ENCODE data around the gene EEFSEC.

EEFSEC gene

DNA sequence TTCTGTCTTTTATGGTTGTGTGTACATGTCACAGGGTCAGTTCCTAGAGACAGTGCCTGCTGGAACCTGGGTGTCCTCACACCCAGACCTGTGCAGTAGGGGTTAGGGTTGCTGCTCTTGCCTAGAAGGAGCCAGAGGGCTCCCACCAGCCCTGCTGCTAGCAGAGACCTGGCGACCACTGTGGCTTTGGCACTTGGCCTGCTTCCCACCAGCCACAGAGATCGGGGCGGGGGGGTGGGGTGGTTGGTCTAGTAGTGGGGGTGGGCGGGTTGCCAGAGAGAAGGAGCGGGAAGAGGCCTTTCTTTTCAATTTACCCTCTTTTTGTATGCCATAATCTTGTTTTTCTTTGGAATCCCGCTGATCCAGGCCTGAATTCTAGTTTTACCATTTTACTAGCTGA, 29.4 kb downstream of the EEFSEC start:
- no peak for DNase-seq (ENCODE audit: low read depth, low spot score)

- no peak for DNase-seq (ENCODE audit: low read depth, low spot score)
These were observed 32.6 kb downstream of the EEFSEC start for GRCh38 chr3:128185630-128186447.

DNA sequence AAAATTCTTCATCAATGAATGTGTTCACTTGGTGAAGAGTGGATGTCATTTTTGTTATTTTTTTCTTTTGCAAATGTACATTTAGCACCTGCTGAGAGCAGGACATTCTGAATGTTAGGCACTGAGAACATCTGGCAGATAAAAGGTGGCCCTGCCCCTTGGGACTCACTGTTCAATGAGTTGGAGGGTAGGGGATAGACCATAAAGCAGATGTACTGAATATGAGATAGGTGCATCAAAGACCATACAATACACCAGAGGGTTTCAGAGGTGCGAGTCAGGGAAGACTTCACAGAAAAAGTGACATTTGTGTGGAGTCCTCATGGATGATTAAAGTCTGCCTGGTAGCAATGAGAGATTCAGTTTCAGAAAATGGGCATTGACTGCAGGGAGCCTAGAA, 34.2 kb downstream of the EEFSEC start:
- DNase-seq (ENCODE audit: low read depth, low spot score), result no peak

- DNase-seq (ENCODE audit: low read depth, low spot score), result no peak
These were observed 35.0 kb downstream of the EEFSEC start for GRCh38 chr3:128188326-128188725.

DNA sequence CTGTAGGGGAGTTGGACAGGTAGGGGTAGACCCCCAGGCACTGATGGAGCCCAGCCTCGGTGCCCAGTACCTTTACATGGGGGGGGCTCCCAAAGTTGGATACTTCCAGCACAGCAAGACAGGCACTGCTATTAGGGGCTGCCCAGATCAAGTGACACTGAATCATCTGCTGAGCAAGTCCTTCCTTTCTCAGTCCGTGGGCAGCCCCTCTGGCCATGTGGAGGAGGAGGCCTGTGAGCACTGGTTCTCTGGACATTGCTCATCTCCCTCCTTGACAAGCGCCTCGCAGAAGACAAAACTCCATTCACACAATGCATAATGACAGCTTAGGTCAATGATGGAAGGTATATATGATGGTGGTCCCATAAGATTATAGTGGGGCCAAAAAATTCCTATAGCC, 35.7 kb downstream of the EEFSEC start:
- no peak for DNase-seq (ENCODE audit: low read depth, low spot score)

DNA sequence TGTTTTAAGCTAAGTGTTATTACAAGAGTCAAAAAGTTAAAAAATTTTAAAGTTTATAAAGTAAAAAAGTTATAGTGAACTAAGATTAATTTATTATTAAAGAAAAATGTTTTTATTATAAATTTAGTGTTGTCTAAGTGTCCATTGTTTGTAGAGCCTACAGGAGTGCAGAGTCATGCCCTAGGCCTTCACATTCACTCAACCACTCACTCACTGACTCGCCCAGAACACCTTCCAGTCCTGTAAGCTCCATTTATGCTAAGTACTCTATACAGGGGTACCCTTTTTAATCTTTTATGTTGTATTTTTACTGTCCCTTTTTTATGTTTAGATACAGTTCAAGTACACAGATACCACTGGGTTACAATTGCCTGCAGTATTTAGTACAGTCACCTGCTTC, 37.2 kb downstream of the EEFSEC start:
- DNase-seq (ENCODE audit: low read depth, low spot score), result no peak

DNA sequence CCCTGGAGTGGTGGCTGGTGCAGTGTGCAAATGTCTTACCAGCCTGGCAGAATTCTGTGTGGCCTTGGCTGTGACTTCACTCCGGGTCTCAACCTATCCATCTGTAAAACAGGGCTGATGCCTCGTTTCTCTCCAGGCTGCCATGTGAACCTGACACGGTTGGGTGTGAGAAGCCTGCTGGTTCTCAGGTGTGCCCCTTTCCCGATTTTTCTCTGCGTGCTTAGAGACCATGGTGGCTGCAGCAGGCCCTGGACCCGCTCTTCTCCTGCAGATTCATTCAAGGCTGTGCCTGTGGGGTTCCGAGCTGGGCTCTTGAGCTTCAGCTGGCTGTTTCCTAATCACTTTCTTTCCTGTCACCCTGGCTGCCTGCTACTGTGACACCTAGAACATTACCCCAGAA, 38.9 kb downstream of the EEFSEC start:
- DNase-seq (ENCODE audit: low read depth, low spot score), result no peak

DNA sequence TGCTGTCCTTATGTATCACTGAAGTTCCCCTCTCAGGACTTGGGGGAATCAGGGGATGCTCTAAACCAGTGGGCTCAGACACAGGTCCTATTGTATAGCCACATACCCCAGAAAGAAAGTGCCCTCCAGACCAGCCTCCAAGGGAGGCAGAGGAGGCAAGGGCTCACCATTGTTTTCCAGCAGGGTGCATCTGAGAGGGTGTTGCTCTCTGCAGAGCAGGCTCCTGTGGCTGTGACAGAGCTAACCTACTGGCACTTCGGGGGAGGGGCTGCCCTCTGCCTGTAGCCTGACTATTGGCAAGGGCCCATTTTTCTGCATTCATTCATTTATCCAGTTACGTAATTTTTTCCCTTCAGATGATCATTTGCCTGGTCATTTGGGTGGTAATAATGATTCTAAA, 39.9 kb downstream of the EEFSEC start:
- DNase-seq (ENCODE audit: low read depth, low spot score), result no peak

DNA sequence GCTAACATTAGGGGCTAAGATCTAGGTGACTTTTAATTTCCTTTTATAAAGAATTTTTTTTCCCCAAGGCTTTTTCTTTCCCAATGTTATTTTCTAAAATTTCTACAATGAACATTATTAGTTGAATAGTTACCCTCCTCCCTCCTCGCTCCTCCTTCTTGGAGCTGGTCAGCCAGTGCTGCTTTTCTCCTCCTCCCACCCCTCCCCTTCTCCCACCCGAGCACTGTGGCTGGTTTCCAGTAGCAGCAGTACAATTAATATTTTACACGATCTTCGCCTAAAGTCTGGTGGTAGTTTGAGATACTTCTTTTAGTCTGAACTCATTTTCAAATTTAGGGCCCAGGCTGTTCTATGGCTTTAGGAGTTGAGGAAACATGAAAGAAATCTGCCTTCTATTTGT, 41.6 kb downstream of the EEFSEC start:
- no peak for DNase-seq (ENCODE audit: low read depth, low spot score)

- no peak for DNase-seq (ENCODE audit: low read depth, low spot score)
These were observed 42.1 kb downstream of the EEFSEC start for GRCh38 chr3:128195369-128195768.

DNA sequence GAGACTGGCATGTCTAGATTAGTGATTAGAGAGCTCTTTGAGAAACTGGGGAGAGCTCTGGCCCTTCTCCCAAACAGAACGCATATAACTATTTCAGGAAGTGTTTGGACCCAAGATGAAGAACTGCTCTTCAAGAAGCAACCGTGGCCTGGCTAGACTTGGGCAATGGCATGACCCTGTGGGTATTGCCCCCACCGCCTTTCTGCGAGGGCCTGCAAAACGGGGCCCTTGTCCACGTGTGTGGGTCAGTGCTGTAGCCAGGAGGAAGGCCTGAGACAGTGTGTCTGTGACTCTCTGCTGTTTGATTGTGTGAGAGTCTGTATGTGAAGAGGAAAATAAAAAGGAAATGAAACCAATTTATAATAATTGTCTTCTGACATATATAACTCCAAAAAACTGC, 42.5 kb downstream of the EEFSEC start:
- DNase-seq (ENCODE audit: low read depth, low spot score), result no peak

- DNase-seq (ENCODE audit: low read depth, low spot score), result no peak
These were observed 43.4 kb downstream of the EEFSEC start for GRCh38 chr3:128196647-128197046.

DNA sequence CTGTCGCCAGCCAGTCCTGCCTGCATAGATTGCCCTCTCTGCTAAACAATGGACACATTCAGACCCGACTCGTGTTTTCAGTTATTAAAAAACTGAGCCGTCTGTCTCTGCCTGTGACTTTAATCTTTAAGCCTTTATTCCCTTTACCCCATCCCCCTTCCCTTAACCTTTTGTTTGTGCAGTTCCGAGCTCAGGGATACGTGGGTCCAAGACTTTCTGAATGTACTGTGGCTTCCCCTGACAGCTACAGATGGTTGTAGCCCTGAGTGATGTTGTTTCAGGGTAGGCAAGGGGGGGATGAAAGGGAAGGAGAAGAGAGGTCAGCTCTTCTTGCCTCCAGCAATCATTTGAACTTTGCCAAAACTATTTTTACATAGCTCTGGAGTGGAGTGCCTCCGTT, 44.6 kb downstream of the EEFSEC start:
- no peak for DNase-seq (ENCODE audit: low read depth, low spot score)

GRCh38 chr3:128198313-128198712, 45.0 kb downstream of the EEFSEC start:
- DNase-seq (ENCODE audit: low read depth, low spot score), result no peak

GRCh38 chr3:128199110-128199509, 45.8 kb downstream of the EEFSEC start:
- no peak for DNase-seq (ENCODE audit: low read depth, low spot score)

DNA sequence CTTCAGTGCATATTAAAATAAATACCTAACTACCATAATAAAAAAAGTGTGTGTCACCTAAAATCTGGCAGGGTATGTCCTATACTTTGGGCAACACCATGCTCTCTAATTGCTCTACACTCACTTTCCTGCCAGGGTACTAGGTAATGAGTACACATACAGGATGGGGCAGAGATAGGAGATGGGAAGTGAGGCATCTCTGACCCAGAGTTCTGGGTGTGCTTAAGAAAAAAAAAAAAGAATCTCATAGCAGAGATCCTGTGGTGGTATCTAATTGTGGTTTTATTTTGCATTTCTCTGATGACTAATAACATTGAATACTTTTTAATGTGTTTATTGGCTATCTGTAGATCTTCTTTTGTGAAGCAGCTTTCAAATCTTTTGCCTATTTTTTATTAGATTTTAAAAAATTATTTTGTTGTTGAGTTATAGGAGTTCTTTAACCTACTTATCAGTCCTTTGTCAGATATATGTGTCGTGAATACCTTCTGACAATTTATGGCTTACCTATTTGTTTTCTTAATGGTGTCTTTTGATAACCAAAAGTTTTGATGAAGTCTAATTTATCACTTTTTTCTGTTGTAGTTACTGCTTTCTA, 48.0 kb downstream of the EEFSEC start:
- DNase-seq (ENCODE audit: low read depth, low spot score), result no peak

DNA sequence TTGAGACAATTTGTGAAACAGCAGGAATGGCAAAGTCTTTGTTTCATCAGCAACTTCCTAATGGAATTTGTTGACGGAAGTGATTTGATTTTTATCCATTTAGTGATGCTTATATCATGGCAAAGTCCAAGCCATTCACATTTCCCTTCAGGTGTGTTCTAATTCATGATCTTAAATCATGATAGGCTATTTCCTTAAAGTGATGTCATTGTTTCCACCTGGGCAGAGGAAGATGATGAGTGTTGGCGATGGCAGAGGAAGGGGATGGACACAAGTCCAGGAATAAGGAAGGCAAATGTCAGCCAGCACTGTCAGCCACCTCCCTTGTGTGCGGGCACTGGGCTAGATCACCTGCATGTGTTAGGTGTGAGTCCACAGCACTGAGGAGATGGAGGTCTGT, 49.9 kb downstream of the EEFSEC start:
- DNase-seq (ENCODE audit: low read depth, low spot score), result no peak

DNA sequence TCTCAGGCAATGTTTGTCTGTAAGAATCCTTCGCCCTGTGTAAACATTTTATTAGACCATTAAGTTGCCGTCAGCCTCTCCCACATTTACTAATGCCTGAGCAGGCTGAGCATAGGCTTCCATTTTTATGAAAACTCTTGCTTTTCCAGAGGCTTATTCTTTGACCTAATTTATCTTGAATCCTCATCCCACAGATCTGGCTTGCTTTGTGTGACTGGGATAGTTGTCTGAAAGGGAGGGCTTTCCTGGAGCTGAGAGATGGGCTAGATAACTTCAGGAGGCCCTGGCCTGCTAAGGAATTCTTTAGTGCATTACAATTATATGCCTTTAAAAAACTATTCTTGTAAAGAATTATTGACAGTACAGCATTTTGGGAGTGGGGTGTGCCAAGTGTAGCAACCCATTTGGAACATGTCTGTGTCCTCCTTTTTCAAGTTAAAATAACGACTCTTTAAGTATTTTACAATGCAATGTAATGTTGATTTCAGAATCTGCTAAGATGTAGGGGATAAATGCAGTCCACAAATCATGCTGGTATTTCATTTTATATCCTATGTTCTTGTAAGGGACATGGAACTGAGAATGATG, 52.4 kb downstream of the EEFSEC start:
- DNase-seq (ENCODE audit: low read depth, low spot score), result no peak

DNA sequence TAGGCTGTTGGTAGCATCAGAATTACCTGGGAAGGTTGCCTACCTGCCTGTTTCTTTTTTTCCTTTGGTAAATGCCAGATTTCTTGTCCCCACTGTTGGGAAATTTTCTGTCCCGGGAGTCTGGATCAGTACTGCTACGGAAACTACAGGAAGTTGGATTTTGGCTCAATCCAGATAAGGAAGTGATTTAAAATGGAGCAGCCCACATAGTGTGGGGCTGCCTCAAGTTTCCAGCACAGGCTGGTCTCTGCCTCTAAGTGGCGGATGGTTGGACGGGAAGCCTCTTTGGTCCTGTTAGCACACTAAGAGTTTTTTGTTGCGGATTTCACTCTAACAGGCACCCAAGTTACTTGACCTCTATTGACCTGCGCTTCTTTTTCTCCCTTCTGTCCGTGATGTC, 54.7 kb downstream of the EEFSEC start:
- no peak for DNase-seq (ENCODE audit: low read depth, low spot score)

DNA sequence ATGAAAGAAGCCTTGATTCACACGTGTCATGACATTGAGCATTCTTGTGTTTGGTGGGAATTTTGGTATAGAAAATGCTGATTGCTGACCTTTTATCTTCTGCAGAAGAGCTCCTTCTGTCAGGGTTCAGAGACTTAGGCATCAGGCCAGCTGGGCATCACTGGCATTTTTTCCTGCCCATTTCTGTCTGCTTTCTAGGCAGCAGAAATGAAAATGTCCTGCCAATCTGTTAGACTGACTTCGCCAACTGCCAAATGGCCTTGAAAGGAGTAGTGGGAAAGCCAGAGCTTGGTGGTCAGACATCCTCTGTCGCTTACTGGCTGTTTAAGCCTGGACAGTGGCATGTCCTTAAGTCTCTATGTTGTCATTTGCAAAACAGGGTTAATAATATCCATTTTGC, 57.4 kb downstream of the EEFSEC start:
- no peak for DNase-seq (ENCODE audit: low read depth, low spot score)

- DNase-seq (ENCODE audit: low read depth, low spot score), result no peak
These were observed 60.8 kb downstream of the EEFSEC start for GRCh38 chr3:128214056-128214455.

- DNase-seq (ENCODE audit: low read depth, low spot score), result no peak
These were observed 62.0 kb downstream of the EEFSEC start for GRCh38 chr3:128215290-128215689.

DNA sequence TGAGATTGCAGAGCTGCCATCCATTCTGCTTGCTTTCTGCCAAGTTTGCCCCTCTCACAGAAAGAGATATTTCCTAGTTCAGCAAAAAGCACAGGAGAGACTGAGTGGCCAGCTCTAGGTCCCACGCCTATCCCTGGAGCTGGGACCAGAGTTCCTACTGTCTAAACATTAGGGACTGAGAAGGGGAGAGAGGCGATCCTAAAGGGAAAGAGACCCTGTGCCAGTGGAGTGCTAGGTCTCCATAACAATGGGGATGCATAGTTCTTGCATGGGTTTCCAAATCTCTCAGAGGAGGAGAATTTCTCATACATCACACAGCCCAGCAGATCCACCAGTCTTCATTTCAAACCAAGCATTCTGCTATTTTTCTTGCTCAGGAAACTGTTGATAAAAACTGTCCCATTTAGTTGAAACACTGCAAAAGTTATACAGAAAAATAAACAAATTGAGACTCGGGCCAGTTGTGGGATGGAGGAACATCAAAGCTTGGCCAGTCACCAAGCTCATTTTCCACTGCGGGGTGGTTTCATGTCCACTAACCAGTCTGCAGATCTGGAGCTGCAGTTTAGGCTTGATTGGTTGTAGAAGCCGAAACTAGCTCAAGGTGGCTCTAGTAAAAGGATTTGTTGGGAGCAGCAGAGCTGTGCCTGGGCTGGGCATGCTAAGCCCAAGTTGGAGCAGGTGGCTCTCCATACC, 62.7 kb downstream of the EEFSEC start:
- no peak for DNase-seq (ENCODE audit: low read depth, low spot score)

Measured in activated naive CD8-positive, alpha-beta T cell treated with anti-CD3 and anti-CD28 coated beads, Interleukin-2, amount 50 U/mL, for 16 hours (primary cell).